8988T (cell line): ENCODE data around the gene PTPRE.

ENCODE experiments used
- DNase-seq: peaks from one replicate; pipeline ENCODE4 v3.0.0; 2011

Gene PTPRE

DNA sequence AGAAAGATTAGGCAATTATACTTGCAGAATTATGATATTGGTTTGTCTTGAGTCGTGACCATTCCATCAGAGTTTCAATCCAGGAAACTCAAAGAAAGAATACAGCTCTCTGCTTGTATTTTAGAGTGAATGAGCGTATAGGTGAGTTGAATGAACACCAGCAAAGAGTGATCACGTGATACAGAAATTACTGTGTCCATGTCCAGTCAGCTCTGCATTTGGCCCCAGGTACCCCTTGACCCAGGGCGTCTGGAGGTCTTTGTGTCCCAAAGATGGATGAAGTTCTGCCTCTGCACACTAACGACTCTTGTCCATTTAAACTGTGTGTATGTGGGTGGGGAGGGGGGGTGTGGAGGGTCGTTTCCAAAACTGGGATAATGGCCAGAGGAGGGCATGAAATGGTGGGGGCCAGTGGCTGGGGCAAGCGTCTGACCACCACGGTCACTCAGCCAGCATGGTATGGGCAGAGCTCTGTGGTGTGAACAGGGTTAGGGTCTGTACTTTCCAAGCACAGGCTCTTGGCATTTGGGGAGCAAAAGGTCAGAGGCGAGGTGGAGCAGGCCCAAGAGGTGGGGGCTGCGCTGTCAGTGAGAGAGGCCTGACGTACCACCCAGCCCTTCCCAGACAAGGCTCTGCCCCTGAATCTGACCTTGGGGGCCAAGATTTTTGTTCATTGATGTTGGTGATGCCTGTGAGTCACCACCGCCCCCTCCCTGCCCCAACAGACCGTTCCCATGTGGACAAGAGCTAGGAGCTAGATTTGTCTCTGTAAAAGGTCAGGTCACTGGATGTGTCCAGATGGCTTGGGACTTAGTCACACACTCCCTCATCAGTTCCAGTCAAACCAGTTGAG, 1.4 kb downstream of the PTPRE start:
- no peak for DNase-seq

DNA sequence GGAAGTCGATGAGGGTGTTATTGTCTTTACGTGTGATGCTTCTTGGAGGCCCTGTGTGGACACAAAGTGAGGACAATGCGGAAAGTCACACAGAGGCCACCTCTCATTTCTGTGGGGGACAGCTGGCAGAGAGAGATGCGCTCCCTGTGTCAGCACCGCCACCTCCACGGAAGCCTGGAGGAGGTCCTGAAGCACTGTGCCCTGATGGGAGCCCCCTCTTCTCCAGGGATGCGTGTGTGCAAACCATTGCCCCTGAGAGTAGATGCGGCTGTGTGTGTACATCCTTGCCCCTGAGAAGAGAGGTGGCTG, 2.0 kb downstream of the PTPRE start:
- no peak for DNase-seq

DNA sequence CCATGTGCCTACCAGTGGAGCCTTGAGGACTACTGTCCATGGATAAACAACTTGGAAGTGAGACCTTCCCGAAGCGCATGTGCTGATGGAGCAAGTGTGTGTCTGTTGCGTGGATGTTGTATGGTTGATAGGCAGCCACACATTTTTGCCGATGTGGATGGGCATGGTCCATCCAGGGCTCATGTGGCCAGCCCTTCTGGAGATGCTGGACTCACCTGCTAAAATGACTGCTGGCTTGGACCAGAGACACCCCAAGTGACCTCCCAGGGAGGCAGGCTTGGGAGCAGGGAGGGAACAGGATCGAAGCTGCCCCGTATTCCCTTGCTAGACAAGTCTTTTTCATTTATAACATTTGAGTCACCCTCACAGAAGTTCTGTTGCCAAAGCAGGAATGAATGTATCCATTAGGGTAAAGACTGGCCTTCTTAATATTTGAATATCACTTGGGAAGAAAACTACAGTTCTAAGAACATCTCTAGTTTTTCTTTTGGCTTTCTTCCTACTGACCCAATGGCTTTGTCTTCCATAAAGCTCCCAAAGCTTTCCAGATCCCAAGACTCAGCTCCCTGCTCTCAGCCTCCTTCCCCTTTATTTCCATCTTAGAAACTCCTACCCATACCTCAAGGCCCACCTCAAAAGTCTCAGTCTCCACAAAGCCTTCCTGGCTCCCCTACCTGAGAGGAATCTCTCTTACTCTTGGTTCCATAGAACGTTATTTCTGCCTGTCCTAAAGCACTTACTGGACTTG, 3.0 kb downstream of the PTPRE start:
- no peak for DNase-seq

DNA sequence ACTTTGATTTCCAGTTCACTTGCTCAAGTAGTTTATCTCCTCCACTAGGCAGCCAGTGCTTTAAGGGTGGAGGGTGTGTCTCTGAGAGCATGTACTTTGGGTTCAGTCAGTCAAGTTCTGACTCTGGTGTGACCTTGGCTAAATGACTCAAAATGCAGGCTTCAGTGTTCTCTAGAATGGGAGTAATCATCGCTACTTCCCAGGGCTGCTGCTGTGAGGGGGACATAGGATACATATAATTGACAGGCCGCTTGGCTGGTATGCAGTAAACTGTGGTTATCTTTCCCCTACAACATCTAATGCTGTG, 3.5 kb downstream of the PTPRE start:
- DNase-seq: no peak

DNA sequence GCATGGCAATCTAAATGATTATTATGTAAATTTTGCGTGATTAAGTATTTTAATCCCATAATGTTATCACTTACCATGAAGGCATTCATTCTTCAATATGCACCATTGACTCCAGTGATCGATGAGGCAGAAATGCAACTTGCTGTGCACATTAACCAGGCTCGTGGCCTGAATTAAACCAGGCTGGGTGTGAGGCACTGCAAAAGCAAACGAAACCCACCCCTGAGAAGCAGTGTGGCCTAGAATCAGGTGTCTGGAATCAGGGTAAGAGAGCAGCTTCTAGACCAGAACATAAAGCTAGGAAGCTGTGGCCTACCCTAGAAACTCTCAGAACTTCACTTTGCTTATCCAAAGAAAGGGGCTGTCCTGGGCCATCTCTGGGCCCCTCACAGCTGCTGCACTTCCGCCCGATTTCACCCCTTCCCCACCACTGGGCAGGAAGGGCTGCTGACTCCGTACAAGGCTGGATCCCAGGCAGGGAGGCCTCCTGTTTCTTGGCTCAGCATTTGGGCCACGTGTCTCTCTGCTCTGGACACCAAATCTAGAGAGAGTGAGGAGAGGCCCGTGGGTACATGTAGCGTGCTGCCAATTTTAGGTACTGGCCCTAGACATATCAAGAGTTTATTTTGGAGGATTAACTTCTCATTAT, 4.4 kb downstream of the PTPRE start:
- no peak for DNase-seq

DNA sequence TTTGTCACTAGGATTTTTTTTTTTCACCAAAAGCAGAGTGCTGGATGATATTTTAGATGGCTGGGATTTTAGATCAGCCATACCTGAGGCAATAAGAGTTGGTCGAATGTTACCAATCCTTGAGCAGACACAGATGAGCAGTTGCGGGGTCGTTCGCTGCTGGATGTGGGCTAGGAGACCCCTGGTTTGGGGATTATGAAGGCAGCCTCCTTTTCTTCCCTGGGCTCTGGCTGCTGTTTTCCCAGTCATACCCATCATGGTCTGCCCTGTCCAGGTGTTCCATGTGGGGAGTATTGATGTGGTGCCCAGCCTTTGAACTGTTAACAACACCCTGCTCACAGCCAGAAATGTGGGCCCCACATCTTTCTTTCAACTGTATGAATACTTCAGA, 5.0 kb downstream of the PTPRE start:
- no peak for DNase-seq

DNA sequence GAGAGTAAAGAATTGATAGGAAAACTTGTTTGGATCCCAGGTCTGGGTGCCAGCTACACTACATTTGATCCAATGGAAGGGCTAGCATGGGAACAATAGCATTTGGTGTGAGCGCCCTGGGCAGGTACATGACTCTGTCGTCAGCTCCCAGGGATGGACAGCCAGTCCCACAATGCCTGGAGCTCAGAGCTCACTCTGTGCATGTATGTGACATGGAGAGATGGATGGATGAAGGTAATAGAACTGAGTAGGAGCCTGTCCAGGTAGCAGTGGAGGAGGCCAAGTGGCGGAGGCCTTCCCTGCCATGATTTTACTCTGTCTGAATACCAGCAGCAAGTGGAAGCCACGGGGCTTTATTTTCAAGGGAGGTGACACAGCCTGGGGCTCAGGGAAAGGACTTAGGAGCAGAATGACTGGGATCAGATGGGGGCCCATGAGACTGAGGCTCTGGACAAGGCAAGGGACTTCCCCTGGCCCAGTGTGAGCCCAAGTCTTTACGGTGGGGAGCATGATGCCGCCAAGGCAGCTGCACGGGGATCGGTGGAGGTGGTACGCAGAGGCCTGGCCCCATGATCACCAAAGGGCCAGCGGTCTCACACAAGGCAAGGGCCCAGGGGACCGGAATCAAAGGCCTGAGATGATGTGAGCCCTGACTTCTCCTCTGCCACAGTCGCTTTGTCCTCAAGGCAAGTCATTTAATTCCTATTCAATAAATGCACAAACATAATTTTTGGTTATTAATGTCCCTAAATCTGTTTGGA, 5.9 kb downstream of the PTPRE start:
- DNase-seq: no peak

DNA sequence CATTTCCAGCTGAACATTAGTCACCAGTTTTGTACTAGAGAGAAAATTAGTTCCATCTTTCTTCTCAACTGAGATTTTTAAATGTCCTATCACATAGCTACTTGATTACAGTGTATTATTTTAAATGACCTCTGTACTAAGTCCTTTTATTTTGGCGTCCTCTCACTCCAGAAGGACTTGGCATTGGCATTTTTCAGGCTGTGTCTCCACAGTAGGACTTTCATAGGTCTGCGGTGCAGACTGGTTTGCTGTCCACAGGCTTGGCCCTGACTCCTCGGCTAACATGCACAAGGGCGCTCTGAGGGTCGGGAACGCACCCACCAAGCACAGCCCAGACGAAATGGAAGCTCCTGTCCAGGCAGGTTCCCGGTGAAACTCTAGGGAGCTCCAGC, 6.5 kb downstream of the PTPRE start:
- no peak for DNase-seq

DNA sequence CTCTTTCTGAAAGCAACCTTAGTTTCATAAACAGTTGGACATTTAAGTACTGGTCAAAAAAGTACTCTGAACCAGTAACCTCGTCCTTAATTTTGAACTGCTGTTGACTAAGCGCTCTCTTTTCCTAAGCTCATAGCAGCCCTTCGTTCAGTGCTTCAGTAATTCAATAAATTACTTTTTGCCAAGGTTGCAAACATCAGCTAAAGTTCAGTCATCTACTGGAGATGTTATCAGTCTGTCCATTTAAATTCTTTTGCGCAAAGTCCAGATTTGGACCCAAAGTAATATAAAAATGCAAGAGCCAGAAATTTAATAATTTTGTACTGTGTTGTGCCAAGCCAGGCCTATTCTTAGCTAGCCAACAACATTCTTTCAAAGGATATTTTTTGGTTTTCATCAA, 8.4 kb downstream of the PTPRE start:
- DNase-seq: no peak

DNA sequence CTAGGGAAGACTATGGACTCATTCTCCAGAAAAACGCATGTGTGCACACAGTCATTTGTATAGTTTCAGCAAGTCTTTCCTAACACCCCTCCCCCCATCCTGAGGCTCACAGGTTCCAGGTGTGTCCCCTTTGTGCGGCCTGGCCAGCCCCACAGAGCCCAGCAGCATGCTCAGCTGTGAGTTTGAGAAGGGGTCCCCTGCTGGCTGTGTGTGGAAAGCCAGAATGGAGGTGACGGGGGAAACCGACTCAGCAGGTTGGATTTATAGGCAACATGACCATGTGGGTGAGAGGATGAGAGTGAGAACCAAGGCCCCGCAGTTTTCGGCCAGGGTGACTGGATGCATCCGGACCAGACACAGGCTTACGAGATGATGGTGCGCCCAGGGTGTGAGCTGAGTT, 9.9 kb downstream of the PTPRE start:
- no peak for DNase-seq

DNA sequence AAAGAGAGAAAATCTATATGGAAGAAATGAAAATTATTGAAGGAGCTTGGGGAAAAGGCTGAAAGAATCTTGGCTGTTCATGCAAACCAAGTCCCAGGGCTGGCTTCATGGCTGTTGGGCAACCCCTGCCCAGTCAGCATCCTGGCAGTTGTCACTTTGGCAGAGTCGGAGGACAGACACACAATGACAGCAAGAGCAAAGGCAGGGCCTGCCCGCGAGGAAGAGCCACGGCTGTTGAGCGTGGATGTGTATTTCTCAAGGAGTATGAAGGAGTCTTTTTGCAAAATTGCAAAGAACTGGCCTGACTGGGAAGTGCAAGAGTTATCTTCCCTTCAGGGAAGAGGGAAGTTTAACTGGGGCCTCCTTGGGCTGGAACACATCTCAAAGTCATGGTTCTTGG, 11.7 kb downstream of the PTPRE start:
- DNase-seq: no peak

DNA sequence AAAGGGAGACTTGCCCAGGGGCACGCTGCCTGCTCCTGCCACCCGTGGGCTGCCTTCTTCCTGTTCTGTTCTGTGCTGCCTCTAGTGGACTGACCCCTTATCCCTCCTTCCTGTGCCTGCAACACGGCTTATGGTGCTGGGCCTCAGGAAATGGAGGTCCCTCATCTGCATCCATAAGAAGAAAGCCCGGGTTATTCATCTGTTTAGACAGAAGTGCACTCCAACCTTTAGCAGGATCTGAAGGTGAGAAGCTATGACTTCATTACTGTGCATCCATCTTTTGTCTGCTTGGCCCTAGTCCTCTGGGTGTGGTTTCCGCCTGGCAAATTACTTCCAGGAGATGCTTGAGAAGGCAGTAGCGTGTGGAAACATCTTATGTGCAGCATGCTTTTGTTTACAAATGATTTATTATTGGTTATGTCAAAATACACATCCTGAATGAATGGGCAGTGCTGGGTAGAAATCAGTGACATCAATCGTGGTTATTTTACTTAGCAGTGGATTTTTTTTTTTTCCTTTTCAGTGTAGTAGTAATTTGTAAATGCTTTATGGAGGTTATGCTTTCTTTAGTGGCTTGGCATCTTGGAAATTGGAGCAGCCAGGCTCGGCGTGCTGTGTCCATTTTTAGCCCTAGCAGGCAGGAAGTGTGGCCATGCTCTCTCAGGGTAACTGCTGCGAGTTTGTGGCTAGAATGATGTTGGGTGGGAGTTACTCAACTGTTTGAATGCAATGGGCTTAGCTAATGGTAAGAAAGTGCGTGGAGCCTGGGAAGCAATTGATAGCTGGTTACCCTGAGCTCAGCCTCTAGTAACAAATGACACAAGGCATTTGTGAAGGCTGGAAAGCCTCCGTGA, 12.7 kb downstream of the PTPRE start:
- no peak for DNase-seq

DNA sequence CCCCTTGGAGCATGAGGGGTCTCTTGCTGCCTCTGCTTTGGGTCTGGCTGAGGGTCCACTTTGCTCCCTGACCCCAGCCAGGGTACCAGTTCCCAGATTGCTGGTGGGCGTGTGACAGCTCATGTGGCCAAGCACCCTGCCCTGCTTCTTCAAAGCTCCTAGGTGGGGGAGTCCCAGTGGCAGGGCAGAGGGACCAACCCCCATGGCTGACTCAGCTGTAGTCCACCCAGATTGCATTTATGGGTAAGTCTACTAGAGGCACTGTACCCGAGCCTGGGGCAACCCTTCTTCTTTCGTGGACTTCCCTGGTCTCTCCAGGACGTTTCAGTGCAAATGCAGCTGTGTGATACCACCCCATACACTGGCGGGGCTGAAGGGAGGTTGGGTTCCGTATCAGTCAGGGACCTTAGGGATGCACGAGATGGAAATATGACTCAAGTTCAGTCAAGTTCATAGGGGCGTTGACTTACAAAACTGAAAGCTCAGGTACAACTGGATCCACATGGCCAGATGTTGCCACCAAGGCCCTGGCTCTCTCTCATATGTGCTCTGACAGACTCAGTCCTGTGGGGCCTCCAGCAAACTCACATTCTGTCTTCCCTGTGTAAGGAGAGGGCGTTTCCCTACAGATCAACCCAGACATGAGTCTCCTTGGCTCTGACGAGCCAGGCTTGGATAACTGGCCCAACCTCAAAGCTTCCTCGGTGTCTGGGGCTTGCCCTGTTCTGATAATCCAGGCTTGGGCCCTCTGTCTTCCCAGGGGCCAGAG, 13.6 kb downstream of the PTPRE start:
- DNase-seq: no peak

DNA sequence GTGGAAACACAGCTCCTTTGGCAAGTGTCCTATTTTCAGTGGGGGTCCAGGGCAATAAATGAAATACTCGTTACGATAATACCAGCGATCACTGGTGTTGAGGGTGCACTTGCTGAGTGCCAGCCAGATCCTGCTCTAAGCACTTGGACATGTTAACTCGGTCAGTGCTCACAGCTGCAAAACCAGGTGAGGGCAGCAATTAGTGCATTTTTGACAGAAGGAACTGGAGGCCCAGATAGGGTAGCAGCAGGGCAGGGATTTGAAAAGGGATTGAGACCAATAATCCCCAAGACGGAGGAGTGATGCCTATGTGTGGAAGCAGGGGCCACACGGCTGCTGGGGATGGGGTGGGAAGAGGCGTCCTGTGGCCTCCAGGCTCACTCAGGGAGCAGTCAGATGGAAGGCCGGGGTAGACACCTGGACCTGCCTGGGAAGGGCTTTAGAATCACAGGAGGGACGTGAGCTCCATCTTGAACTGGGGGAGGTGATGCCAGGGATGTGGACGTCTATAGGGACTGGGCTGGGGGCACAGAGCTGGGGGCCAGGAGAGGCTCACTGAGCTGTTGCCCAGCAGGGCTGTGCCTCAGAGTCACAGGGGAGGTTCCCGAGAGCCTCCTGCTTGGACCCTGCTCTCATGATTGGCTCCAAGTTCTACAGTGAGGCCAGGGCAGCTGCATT, 14.3 kb downstream of the PTPRE start:
- no peak for DNase-seq

DNA sequence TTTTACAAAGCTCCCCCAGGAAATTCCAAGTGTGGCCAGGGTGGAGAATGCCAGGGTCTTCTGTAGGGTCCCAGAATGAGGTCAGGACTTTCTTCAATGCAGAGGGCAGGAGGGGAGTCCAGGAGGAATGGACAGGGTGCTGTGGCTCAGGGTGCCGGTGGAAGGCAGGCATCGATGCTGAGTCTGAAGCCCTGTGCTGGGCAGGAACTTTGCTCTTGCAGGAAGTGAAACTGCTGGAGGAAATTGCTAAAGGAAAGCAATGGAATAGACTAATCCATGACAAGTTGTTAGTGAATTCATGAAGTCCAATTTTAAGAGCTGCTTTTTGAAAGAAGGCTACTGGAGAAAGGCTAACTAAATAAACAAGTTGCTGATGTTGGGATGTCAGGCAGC, 14.8 kb downstream of the PTPRE start:
- DNase-seq: no peak

DNA sequence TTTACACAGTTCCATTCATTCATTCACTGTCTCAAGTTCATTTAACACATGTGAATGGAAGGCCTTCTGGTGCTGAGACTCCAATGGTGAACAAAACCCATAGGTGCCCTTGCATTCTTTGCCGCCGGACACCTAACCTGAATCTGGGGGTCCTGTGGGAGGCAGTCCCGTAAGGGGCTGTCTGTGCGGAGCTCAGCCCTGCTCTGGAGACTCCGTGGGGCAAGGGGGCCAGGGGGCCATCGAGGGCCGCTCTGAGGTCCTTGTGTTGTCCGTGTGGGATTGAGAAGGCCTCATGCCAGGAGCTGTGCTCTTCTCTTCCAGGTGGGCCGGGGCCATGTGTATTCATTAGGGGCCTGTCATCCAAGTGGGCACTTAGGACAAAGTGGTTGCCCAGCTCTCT, 15.3 kb downstream of the PTPRE start:
- DNase-seq: no peak

DNA sequence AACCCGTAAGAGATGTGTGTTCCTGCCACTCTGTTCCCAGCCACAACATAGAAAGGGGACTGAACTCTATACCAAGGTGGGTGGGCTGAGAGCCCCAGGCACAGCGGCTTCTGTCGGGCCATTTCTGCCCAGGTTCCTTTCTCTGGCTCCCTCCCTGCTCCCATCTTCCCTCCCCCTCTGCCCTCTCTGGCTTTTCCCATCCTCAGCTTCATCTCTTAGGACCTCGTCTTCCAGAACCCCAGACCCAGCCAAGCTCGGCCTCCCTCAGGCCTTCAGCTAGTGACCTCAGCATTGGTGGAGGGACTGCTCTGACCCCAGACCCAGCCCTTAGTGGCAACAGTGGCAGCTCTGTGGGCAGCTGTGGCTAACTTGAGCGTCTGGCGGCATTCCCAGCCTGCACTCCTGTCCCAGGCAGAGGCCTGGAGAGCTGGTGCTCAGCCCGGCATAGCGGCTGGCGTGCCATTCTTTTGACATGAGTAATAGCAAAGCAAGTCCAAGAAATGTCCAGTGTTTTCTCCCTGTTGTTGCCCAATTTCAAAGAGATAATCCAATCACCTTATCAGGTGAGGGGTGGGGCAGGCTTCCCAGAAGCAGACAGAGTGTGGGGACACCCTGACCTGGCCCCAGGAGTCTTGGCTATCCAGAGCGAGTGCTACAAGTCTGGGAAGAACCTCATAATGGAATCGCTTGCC, 15.9 kb downstream of the PTPRE start:
- peak; percentile 69 for DNase-seq

DNA sequence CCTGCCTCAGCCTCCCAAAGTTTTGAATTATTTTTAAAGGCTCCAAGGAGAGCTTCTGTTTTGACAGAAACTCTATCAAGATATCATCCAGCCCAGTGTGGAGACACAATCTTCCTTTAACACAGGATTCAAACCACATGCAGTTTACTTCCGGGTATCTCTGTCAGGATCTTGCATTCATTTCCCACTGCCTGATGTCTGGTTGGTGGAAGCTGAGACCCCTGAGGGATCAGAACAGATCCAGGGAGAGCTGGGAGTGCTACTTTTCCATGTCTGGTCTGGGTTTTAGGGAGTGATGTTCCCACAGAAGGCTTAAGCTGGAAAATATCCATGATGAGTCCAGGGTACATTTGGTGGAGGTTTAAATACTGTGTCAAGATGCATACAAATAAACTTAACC, 16.7 kb downstream of the PTPRE start:
- no peak for DNase-seq

DNA sequence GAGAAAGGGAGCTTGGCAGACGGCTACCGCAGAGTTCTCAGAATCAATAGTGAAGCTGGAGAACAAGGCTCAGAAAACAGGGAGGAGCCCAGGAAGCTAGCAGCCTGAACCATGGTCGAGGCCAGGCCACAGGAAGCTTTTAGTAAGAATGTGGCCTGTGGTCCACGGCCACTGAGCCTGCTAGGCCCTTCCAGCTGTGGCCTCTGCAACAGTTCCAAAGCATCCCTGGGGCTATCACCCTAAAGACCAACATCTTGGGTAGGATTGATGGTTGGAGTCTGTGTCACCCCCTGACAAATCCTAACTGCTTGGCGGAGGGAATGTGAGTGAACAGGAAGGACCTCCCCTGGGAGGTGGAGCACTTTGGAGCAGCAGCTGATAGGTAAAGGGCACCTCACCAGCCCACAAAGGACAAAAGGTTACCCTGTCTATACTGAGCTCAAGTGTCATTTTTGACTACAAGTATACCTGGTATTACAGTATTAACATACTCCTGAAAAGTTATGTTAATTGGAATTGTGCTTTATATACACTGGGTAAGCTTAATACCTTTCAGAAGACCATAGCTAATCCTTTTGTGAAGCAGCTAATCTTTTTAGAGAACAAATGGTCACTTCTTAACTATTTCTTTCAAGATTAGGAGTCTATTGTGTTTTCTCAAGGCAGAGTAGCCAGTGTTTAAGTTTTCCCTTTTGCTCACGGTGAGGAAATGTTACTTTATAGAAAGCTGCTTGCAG, 18.7 kb downstream of the PTPRE start:
- DNase-seq: no peak

DNA sequence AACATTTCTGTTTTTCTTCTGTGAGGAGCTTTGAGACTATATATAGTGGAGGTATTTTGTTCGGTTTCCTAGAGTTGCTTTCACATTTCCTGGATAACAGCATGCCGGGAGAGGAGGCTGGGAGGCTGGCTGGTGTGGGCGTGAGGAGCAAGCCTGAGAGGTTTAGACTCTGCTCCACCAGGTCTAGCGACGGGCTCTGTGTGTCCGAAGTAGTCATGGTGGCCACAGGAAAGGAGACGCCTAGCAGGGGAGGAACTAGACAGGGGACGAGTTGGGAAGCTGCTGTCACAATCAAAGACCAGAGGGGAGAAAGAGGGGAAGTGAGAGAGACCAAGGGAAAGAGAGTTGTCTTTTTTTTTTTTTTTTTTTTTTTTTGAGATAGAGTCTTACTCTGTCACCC, 19.6 kb downstream of the PTPRE start:
- no peak for DNase-seq
